NCI-H1930 (cell line): ENCODE measurements around the gene SPRR1A.

Source experiments
- DNase-seq, 2 experiments: peaks; one replicate each; lab custom pipeline; 2025; lab: John Stamatoyannopoulos, UW

SPRR1A gene

GRCh38 chr1:153030895-153031294 is 47.0 kb downstream of the SPRR1A start, which contains the start of gene SPRR1B:
Gene SPRR1B, plus strand, starts transcription at chr1:153031203. Its CDS starts 1,143 bp downstream, at chr1:153032346.
- DNase-seq: no peak

- DNase-seq: no peak
Measured at GRCh38 chr1:153032073-153032472, 48.2 kb downstream of the SPRR1A start.

GRCh38 chr1:153032677-153033308 is 48.9 kb downstream of the SPRR1A start:
- DNase-seq: no peak

GRCh38 chr1:153035211-153035610 is 51.3 kb downstream of the SPRR1A start:
- DNase-seq: no peak
